A549 (cell line): Measurements from ENCODE around the gene C1R. TPM values are rescaled to one million over a fixed set of nuclear protein-coding genes. Genes with fewer than 3 reads are reported as not detected.

Experiments used
- ATAC-seq, 2 experiments: fragments of 200-7000 bp in 1 of 2; fragments of >200 bp in 1 of 2; cut with Nextera tagmentation in 1 of 2; cut with Tn5 transposase in 1 of 2; 3 replicates each; pipeline versions ENCODE4 v1.8.0 to v1.9.1; 2018 to 2020; ENCODE audit warnings: mild to moderate bottlenecking in 1 of 2, moderate library complexity in 1 of 2
- CTCF ChIA-PET: fragments of 300-600 bp; sonication (Branson Sonifier 250); formaldehyde crosslinking; extraction: SDS; loops from one replicate; lab custom pipeline; 2021; ENCODE audit warnings: antibody characterized with exemption, inconsistent platforms; lab: Yijun Ruan, JAX
- POLR2A ChIA-PET: fragments of 350-600 bp; formaldehyde crosslinking; extraction: SDS; loops from one replicate; lab custom pipeline; 2021; ENCODE audit warnings: antibody characterized with exemption, inconsistent platforms; lab: Yijun Ruan, JAX
- DNase-seq, 2 experiments: peaks; one replicate each; pipeline versions ENCODE4 v3.0.0 to v3.0.0-alpha.2; 2011 to 2016; ENCODE audit warnings: low read depth in 1 of 2, low spot score in 1 of 2
- FAIRE-seq: peaks from 2 replicates; lab custom pipeline; 2011; peaks lifted over from hg19 to GRCh38; lab: Jason Lieb, UNC
- H3K27ac ChIP-seq, 2 experiments: fragments of >200 bp; sonication (Bioruptor Twin); formaldehyde crosslinking; 3 replicates each; pipeline ENCODE4 v1.5.1; 2016 to 2017
- H3K4me1 ChIP-seq: fragments of >200 bp; sonication (Bioruptor Twin); formaldehyde crosslinking; 3 replicates; pipeline ENCODE4 v1.6.1; 2016
- H3K4me2 ChIP-seq: fragments of >200 bp; sonication (Bioruptor Twin); formaldehyde crosslinking; 3 replicates; pipeline ENCODE4 v1.6.1; 2016
- H3K4me3 ChIP-seq: fragments of >200 bp; sonication (Bioruptor Twin); formaldehyde crosslinking; 3 replicates; pipeline ENCODE4 v1.5.1; 2016
- H3K9me3 ChIP-seq: fragments of >200 bp; sonication (Bioruptor Twin); formaldehyde crosslinking; 3 replicates; pipeline ENCODE4 v1.6.1; 2016
- CBX8 ChIP-seq: fragments of 200-600 bp; sonication (generic); IDR thresholded peaks from 2 replicates; pipeline ENCODE4 v1.6.1; 2016
- HOXB13 ChIP-seq: fragments of 250-450 bp; sonication (Bioruptor Pico); IDR thresholded peaks from 2 replicates; pipeline ENCODE4 v1.5.0; 2020; ENCODE audit warnings: low read depth, mild to moderate bottlenecking, moderate library complexity
- RAD21 ChIP-seq, 2 experiments: fragments of >200 bp in 1 of 2; sonication (Bioruptor Twin) in 1 of 2; formaldehyde crosslinking in 1 of 2; IDR thresholded peaks in 1 of 2; conservative IDR thresholded peaks in 1 of 2; 2 replicates in 1 of 2; 3 replicates in 1 of 2; pipeline ENCODE4 v1.6.1; 2012 to 2018; ENCODE audit warnings: inconsistent platforms in 1 of 2
- WGBS: methylation state at CpG from one replicate; pipeline ENCODE4 v1.1.6; 2017; ENCODE audit errors: missing lambda C conversion rate; 5-methylcytosine and 5-hydroxymethylcytosine counted together
- polyA plus RNA-seq, 4 experiments: library from polyadenylated mRNA; depleted of rRNA in 3 of 4; stranded (reverse); fragments of >200 nt; fragmentation: RNase III in 1 of 4; extraction: RNeasy Plus Mini Kit Qiagen cat#74134 plus additional on column Dnase treatment in 1 of 4; gene quantifications; 2 replicates in 3 of 4; 3 replicates in 1 of 4; pipeline ENCODE4 v1.2.3, GENCODE V29; 2011 to 2017
- small RNA-seq, 6 experiments: library from RNA; depleted of rRNA; stranded (forward); fragments of <200 nt; gene quantifications; one replicate each; pipeline ENCODE3, GENCODE V24; 2012

Gene C1R
- polyA plus RNA-seq, 2 of the 4 experiments (the other 2 are of a cell fraction) = 31.4 to 36.0 TPM

DNA sequence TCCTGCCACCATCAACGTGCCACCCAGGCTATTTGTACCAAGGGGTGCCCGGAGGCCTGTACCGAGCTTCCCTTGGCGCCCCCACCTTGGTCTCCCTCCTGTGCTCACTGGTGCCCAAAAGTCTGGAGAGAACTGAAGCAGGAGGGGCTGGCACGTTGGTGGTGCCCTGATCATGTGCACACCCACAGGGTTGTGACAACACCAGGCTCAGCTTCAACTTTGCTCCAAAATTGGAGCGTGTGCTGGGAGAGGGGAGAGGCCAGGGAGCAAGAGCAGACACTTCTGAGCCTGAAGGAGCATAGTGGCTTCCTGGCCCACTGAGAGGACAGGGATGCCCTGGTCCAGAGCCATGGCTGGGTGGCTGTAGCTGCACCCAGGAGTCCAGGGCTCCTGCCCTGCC is 60.9 kb downstream of the C1R start:
- FAIRE-seq = no peak
- no peak for DNase-seq
- Histone ChIP-seq H3K9me3 (0 out of 3 replicates have a peak, but pooled peaks cover 2% of the 10 kb centered on the region), H3K27ac (no peak overlapping the region), H3K4me1 (no peaks in the 10 kb centered on the region), H3K4me3 (no peak overlapping the region), H3K4me2 (no peak overlapping the region)
- no peak for TF ChIP-seq HOXB13 (CRISPR knock-in tag)
- TF ChIP-seq CBX8 = no peak
- TF ChIP-seq RAD21 (conservative IDR thresholded peaks at IDR 0.05 in 1 of 2, IDR thresholded peaks at IDR 0.05 in 1 of 2) = no peak
- ChIA-PET POLR2A (no interaction called here), CTCF (interaction anchor here (0.5 to 2.5 kb wide), 6 partner anchors 12 to 805 kb away, joined by 3 to 7 read pairs (median 3); partner anchors contain the start of gene C1R)
- no peak for ATAC-seq
- 54% methylated on average over 6 of the region's 6 CpGs for WGBS

Small RNA genes lying within 50 kb of the gene (small RNA-seq; reads per million reads assigned to genes)
- 0 reads per million in 6 experiments for gene AC006512.1
- gene RNU6-485P = 0 reads per million in 6 experiments

Other genes with a start within 250 kb of the C1R start
- 51.5 and 57.5 TPM in 2 replicates for gene CDCA3, start 241.2 kb downstream of the C1R start, polyA plus RNA-seq (2011; rRNA removed)
- 79.6 to 92.0 TPM (median 80.2 TPM) in 3 replicates for gene CDCA3, start 241.2 kb downstream of the C1R start, polyA plus RNA-seq (2017; fragmentation: RNase III; extraction: RNeasy Plus Mini Kit Qiagen cat#74134 plus additional on column Dnase treatment)
- 58.6 and 64.5 TPM in 2 replicates for gene USP5, start 240.3 kb downstream of the C1R start, polyA plus RNA-seq (2011; rRNA removed)
- 75.3 to 78.2 TPM (median 76.9 TPM) in 3 replicates for gene USP5, start 240.3 kb downstream of the C1R start, polyA plus RNA-seq (2017; fragmentation: RNase III; extraction: RNeasy Plus Mini Kit Qiagen cat#74134 plus additional on column Dnase treatment)
- gene TPI1, start 224.9 kb downstream of the C1R start, polyA plus RNA-seq (2011; rRNA removed) = 1,913 and 2,511 TPM in 2 replicates
- gene TPI1, start 224.9 kb downstream of the C1R start, polyA plus RNA-seq (2017; fragmentation: RNase III; extraction: RNeasy Plus Mini Kit Qiagen cat#74134 plus additional on column Dnase treatment) = 1,221 to 1,293 TPM (median 1,253 TPM) in 3 replicates
- gene SPSB2, start 219.1 kb downstream of the C1R start, polyA plus RNA-seq (2011; rRNA removed) = 15.3 and 16.8 TPM in 2 replicates
- gene SPSB2, start 219.1 kb downstream of the C1R start, polyA plus RNA-seq (2017; fragmentation: RNase III; extraction: RNeasy Plus Mini Kit Qiagen cat#74134 plus additional on column Dnase treatment) = 20.8 to 22.1 TPM (median 21.8 TPM) in 3 replicates
- gene LRRC23, start 187.6 kb downstream of the C1R start, polyA plus RNA-seq (2011; rRNA removed) = 33.3 and 40.4 TPM in 2 replicates
- gene LRRC23, start 187.6 kb downstream of the C1R start, polyA plus RNA-seq (2017; fragmentation: RNase III; extraction: RNeasy Plus Mini Kit Qiagen cat#74134 plus additional on column Dnase treatment) = 17.2 to 19.1 TPM (median 19.1 TPM) in 3 replicates
- 26.2 and 45.1 TPM in 2 replicates for gene ENO2, start 177.9 kb downstream of the C1R start, polyA plus RNA-seq (2011; rRNA removed)
- 31.0 to 38.6 TPM (median 31.6 TPM) in 3 replicates for gene ENO2, start 177.9 kb downstream of the C1R start, polyA plus RNA-seq (2017; fragmentation: RNase III; extraction: RNeasy Plus Mini Kit Qiagen cat#74134 plus additional on column Dnase treatment)
- gene ATN1, start 164.5 kb downstream of the C1R start, polyA plus RNA-seq (2011; rRNA removed) = 11.3 and 23.1 TPM in 2 replicates
- gene ATN1, start 164.5 kb downstream of the C1R start, polyA plus RNA-seq (2017; fragmentation: RNase III; extraction: RNeasy Plus Mini Kit Qiagen cat#74134 plus additional on column Dnase treatment) = 40.3 to 51.6 TPM (median 51.2 TPM) in 3 replicates
- not detected in 2 replicates for gene RNU7-1, start 148.6 kb downstream of the C1R start, polyA plus RNA-seq (2011; rRNA removed)
- gene RNU7-1, start 148.6 kb downstream of the C1R start, polyA plus RNA-seq (2017; fragmentation: RNase III; extraction: RNeasy Plus Mini Kit Qiagen cat#74134 plus additional on column Dnase treatment) = not detected in 3 replicates
- gene C12orf57, start 148.4 kb downstream of the C1R start, polyA plus RNA-seq (2011; rRNA removed) = 466 and 493 TPM in 2 replicates
- 224 to 273 TPM (median 261 TPM) in 3 replicates for gene C12orf57, start 148.4 kb downstream of the C1R start, polyA plus RNA-seq (2017; fragmentation: RNase III; extraction: RNeasy Plus Mini Kit Qiagen cat#74134 plus additional on column Dnase treatment)
- 18.9 and 29.0 TPM in 2 replicates for gene PTPN6, start 141.1 kb downstream of the C1R start, polyA plus RNA-seq (2011; rRNA removed)
- 14.2 to 17.1 TPM (median 15.1 TPM) in 3 replicates for gene PTPN6, start 141.1 kb downstream of the C1R start, polyA plus RNA-seq (2017; fragmentation: RNase III; extraction: RNeasy Plus Mini Kit Qiagen cat#74134 plus additional on column Dnase treatment)
- 296 and 297 TPM in 2 replicates for gene PHB2, start 121.8 kb downstream of the C1R start, polyA plus RNA-seq (2011; rRNA removed)
- 292 to 313 TPM (median 293 TPM) in 3 replicates for gene PHB2, start 121.8 kb downstream of the C1R start, polyA plus RNA-seq (2017; fragmentation: RNase III; extraction: RNeasy Plus Mini Kit Qiagen cat#74134 plus additional on column Dnase treatment)
- 92.0 and 96.7 TPM in 2 replicates for gene EMG1, start 121.5 kb downstream of the C1R start, polyA plus RNA-seq (2011; rRNA removed)
- 65.7 to 78.2 TPM (median 67.9 TPM) in 3 replicates for gene EMG1, start 121.5 kb downstream of the C1R start, polyA plus RNA-seq (2017; fragmentation: RNase III; extraction: RNeasy Plus Mini Kit Qiagen cat#74134 plus additional on column Dnase treatment)
- 52.0 and 53.4 TPM in 2 replicates for gene LPCAT3, start 74.0 kb downstream of the C1R start, polyA plus RNA-seq (2011; rRNA removed)
- gene LPCAT3, start 74.0 kb downstream of the C1R start, polyA plus RNA-seq (2017; fragmentation: RNase III; extraction: RNeasy Plus Mini Kit Qiagen cat#74134 plus additional on column Dnase treatment) = 27.4 to 43.0 TPM (median 42.8 TPM) in 3 replicates
- gene C1S, start 31.7 kb downstream of the C1R start, polyA plus RNA-seq (2011; rRNA removed) = 107 and 109 TPM in 2 replicates
- gene C1S, start 31.7 kb downstream of the C1R start, polyA plus RNA-seq (2017; fragmentation: RNase III; extraction: RNeasy Plus Mini Kit Qiagen cat#74134 plus additional on column Dnase treatment) = 61.2 to 76.2 TPM (median 65.5 TPM) in 3 replicates
- 30.4 and 32.4 TPM in 2 replicates for gene C1RL, start 16.8 kb upstream of the C1R start, polyA plus RNA-seq (2011; rRNA removed)
- gene C1RL, start 16.8 kb upstream of the C1R start, polyA plus RNA-seq (2017; fragmentation: RNase III; extraction: RNeasy Plus Mini Kit Qiagen cat#74134 plus additional on column Dnase treatment) = 20.8 to 28.3 TPM (median 25.2 TPM) in 3 replicates
- not detected in 2 replicates for gene RBP5, start 36.4 kb upstream of the C1R start, polyA plus RNA-seq (2011; rRNA removed)
- 0.09 to 0.44 TPM (median 0.25 TPM) in 3 replicates for gene RBP5, start 36.4 kb upstream of the C1R start, polyA plus RNA-seq (2017; fragmentation: RNase III; extraction: RNeasy Plus Mini Kit Qiagen cat#74134 plus additional on column Dnase treatment)
- gene CLSTN3, start 37.9 kb upstream of the C1R start, polyA plus RNA-seq (2011; rRNA removed) = 24.9 and 32.7 TPM in 2 replicates
- 17.4 to 22.5 TPM (median 19.3 TPM) in 3 replicates for gene CLSTN3, start 37.9 kb upstream of the C1R start, polyA plus RNA-seq (2017; fragmentation: RNase III; extraction: RNeasy Plus Mini Kit Qiagen cat#74134 plus additional on column Dnase treatment)
- 21.5 and 27.3 TPM in 2 replicates for gene PEX5, start 97.2 kb upstream of the C1R start, polyA plus RNA-seq (2011; rRNA removed)
- gene PEX5, start 97.2 kb upstream of the C1R start, polyA plus RNA-seq (2017; fragmentation: RNase III; extraction: RNeasy Plus Mini Kit Qiagen cat#74134 plus additional on column Dnase treatment) = 27.1 to 33.1 TPM (median 31.5 TPM) in 3 replicates
- gene ACSM4, start 211.6 kb upstream of the C1R start, polyA plus RNA-seq (2011; rRNA removed) = not detected in 2 replicates
- gene ACSM4, start 211.6 kb upstream of the C1R start, polyA plus RNA-seq (2017; fragmentation: RNase III; extraction: RNeasy Plus Mini Kit Qiagen cat#74134 plus additional on column Dnase treatment) = not detected in 3 replicates